Hematopoietic multipotent progenitor cell treated with erythropoietin and hydrocortisone succinate and interleukin-3 and kit ligand, for 15 days (in vitro differentiated cells): ENCODE results near the gene NHSL1.

Experiments used
- DNase-seq: peaks from one replicate; pipeline ENCODE4 v3.0.0-alpha.2; 2015; ENCODE audit warnings: low spot score

NHSL1 gene

DNA sequence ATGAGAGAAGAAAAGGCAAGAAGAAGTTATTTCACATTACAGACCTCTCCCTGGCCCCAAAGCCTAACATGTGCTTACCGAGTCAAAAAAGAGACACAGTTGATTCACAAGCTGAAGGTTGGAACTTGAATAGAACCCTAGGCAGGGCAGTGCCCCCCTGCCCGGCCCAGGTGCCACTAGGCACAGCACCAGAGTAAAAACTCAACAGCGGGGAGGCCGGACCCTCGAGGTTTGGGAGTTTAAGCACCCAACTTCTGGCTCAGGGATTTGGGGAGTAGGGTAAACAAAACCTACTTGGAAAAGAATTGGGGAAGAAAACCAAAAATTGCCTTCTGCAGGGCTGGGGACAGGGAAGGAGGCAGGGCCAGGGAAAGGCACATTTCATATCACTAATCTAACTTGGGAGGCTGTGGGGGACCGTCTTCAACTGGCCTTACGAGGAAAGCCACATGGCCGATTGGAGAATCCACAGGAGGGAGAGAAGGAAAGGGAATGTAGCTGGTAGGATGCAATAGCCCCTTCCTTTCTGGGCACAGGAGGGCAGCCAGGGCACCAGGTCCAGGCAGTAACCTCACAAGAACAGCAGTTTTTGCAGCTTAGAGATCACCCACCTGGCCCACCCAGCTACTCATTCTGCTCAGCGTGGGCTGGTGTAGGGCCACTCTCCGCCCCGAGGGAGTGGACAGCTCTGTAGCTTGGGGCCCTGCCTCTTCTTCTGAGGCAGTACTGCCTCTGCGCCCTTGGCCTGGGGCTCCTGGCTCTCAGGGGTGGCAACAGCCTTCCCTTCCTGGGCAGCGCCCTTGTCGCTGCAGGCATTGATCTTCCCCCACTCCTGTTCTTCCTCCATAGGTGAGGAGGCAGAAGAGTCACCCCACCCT lies 97.1 kb downstream of the NHSL1 start:
- DNase-seq = no peak

DNA sequence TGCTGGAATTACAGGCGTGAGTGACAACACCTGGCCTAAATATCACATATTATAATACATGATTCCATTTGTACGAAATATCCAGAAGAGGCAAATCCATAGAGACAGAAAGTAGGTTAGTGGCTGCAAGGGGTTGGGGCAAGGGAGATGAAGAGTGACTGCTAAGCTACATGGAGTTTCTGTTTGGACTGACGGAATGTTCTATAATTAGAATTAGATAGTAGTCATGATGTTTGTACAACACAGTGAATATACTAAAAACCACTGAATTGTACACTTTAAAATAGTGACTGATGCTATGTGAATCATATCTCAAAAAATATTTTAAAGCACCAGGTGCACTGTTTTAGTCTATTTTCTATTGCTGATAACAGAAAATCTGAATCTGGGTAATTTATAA lies 99.0 kb downstream of the NHSL1 start:
- no peak for DNase-seq

DNA sequence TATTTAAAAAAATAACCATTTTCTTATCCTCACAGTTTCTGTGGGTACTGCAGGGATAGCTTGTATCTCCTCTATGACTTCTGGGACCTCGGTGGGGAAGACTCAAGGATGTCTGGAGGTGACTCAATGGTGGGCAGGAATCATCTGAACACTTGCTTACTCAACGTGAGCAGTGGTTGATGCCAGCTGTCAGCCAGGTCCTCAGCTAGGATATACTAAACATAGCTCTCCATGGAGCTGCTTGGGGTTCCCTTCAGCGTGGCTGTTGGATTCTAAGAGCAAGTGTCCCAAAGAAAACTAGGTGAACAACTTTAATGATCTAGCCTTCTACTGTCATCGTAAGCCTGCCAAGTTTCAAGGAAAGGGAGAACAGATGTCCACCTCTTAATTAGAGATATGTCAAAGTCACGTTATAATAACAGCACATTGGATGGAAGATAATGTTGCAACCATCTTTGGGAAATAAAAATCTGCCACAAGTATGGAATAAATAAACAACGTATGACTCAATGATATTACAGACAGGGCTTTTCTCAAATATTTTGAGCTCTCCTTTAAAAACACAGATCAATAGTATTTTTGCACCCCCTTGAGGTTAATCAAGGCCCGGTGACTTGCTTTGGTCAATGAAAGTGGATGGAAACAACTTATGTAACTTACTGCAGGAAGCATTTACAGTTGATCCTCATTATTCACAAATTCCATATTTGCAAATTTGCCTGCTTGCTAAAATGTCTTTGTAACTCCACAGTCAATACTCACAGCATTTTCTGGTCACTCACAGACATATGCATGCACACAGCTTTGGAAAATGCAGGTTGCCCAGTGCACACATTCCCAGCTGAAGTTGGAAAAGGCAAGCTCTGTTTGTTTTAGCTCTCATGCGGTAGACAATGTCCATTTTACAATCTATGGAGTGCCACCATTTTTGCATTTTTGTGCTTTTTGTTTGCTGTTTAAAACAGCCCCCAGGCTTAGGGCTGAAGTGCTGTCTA lies 101.9 kb downstream of the NHSL1 start:
- DNase-seq = no peak

GRCh38 chr6:138396709-138397108 lies 102.6 kb downstream of the NHSL1 start:
- no peak for DNase-seq

- DNase-seq = no peak
Observed at GRCh38 chr6:138393871-138394783, 105.2 kb downstream of the NHSL1 start.

GRCh38 chr6:138389551-138389950 lies 109.7 kb downstream of the NHSL1 start:
- DNase-seq = no peak

GRCh38 chr6:138387577-138388368 lies 111.5 kb downstream of the NHSL1 start:
- no peak for DNase-seq

- DNase-seq = no peak
Observed at GRCh38 chr6:138386897-138387296, 112.4 kb downstream of the NHSL1 start.

- no peak for DNase-seq
Observed at GRCh38 chr6:138383776-138384175, 115.5 kb downstream of the NHSL1 start.

DNA sequence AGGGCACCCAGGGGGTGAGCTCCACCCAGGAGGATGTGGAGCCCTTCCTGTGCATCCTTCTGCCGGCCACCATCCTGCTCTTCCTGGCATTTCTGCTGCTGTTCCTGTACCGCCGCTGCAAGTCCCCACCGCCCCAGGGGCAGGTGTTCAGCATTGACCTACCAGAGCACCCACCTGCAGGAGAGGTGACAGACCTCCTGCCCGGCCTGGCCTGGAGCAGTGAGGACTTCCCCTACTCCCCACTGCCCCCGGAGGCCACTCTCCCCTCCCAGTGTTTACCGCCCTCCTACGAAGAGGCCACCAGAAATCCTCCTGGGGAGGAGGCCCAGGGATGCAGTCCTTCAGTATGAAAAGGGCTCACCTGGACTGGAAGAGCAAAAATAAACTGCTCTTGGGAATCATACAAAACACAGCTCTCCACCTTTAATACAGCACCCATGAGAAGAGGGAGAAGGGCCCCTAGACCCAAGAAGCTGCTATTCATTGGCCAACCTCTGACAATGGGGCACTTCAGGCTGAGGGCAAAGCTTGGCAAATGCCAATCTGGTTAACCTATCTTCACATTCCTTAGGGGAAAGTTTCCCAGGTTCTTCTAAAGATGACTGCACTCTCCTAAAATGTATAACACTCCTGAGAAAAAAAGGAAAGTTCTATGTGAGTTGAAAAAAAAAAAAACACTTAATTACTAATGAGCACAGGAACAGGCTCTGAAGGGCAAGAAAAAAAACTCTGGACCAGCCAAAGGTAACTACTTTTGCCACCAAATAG lies 116.6 kb downstream of the NHSL1 start:
- DNase-seq = no peak

DNA sequence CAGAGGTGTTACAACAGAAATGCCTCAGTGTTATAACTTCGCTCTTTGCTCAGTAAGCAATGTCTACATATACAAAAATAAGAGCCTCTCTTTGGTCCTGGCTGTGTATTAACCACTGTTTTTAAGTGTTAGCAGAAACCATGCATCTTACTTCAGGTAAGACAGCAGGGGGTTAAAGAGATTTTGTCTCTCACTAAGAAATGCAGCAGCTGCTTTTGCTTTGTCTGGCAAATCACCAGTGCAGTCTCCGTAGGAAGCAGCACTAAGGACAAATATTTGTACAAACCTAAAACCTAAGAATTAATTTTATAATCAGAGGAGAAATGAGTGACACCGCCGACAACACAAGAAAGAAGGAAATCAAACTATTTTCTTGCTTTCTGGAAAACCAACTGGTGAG lies 120.8 kb downstream of the NHSL1 start:
- no peak for DNase-seq

DNA sequence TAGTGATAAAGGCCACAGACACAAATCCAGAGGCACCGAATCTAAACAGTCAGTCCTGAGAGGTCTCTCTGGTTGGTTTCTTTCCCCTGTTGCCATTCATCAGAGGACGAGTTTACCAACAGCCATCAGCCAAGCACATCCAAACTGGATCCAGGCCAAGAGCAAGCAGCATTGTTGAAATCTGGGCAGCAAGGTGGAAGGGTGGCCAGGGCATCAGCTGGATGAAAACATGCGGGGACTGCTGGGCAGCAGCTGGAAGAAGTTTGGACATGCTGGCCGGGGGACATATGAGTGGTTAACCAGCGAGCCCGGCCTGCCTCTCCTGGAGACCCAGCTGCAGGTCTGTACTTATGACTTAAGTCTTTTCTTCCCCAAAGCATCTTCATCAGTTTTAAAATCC lies 121.5 kb downstream of the NHSL1 start, which contains the start of gene SMIM28:
SMIM28 (plus strand) TSS at position 62 of the 400 bp plus-strand sequence; CDS start at position 230, 168 bp downstream.
- DNase-seq = no peak

- DNase-seq = no peak
Observed at GRCh38 chr6:138377042-138377441, 122.3 kb downstream of the NHSL1 start.

GRCh38 chr6:138374815-138375214 lies 124.5 kb downstream of the NHSL1 start:
- no peak for DNase-seq

DNA sequence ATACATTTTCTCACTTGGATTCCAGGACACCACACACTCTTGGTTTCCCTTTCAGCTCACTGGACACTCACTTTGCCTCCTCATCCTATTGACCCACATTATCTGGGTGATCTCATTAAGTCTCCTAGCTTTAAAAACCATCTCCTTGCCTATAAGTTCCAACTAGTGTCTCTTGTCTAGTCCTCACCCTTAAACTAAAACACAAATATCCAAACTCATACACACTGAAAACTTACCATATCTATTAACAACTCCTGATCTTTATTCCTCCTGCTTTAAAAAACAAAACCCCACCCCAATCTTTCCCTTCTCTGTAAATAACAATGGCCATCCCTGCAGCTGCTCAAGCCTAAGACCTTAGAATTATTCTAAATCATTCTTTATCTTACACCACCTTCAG lies 125.1 kb downstream of the NHSL1 start:
- DNase-seq = no peak

DNA sequence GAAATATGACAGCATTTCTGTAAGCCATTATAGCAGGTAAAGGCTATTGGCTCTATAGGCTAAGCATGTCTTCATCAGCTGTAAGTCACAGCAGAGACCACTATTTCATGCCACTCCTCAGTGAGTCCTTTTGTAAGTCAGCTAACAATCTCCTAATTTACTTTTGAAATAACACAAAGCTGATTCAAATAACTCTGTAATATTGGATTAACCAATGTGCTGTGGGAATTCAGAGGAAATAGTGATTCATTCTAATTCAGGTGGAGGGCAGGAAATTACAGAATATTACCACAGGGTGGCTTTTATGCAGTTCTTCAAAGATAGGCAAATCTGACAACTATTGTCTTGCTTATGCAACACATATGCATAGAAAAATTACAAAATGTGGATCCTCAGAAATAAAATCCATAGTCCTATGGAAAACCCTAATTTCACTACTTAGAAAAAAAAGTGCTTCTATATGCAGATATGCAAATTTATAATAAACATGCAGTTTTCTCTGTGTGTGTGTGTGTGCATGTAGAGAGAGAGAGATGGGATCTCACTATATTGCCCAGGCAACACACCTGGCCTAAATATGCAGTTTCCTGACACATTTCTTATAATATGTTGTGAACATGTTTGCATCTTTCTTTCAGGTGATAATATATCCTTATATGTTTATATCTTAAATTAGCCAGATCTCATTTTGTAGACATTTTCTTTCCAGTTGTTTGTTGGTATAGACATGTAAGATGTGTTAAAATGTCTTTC lies 126.4 kb downstream of the NHSL1 start:
- no peak for DNase-seq
